Liver (tissue), 3 donors: ENCODE data around the gene COMMD2.

Experiments
- EGR1 ChIP-seq, 2 donors: IDR thresholded peaks; 2 replicates each; pipeline ENCODE4 v1.6.1; 2016 to 2018; ENCODE audit warnings: antibody characterized with exemption in 2 of 2, low read depth in 2 of 2
- RAD21 ChIP-seq, 2 donors: IDR thresholded peaks; 2 replicates each; pipeline ENCODE4 v1.6.1; 2016; ENCODE audit warnings: antibody characterized with exemption in 2 of 2, mild to moderate bottlenecking in 2 of 2
- TF ChIP-seq, protein P1 (sequence below): fragments of 150-350 bp; IDR thresholded peaks from 2 replicates; pipeline ENCODE4 v1.5.1; 2017; ENCODE audit warnings: improper control_type of control experiment, low read depth, low read length; ENCODE audit not compliant: missing input control
- TF ChIP-seq, protein P2 (sequence below): IDR thresholded peaks from 2 replicates; pipeline ENCODE4 v1.6.1; 2016; ENCODE audit warnings: antibody characterized with exemption, mild to moderate bottlenecking
- donor health status: healthy.
- donor health status: healthy.

DNA sequence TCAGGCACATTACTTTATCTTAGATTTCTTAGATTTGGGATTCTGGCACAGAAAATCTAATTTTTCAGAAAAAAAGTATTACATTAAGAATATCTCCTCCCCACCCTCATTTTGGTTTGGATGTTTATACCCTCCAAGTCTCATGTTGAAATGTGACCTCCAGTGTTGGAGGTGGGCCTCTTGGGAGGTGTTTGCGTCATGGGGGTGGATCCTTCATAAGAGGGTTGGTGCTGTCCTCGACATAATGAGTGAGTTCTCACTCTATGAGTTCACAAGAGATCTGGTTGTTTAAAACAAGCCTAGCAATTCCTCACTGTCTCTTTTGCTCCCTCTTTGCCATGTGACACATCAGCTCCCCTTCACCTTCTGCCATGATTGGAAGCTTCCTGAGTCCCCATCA lies 48.8 kb downstream of the COMMD2 start:
- TF ChIP-seq, protein P1, sequence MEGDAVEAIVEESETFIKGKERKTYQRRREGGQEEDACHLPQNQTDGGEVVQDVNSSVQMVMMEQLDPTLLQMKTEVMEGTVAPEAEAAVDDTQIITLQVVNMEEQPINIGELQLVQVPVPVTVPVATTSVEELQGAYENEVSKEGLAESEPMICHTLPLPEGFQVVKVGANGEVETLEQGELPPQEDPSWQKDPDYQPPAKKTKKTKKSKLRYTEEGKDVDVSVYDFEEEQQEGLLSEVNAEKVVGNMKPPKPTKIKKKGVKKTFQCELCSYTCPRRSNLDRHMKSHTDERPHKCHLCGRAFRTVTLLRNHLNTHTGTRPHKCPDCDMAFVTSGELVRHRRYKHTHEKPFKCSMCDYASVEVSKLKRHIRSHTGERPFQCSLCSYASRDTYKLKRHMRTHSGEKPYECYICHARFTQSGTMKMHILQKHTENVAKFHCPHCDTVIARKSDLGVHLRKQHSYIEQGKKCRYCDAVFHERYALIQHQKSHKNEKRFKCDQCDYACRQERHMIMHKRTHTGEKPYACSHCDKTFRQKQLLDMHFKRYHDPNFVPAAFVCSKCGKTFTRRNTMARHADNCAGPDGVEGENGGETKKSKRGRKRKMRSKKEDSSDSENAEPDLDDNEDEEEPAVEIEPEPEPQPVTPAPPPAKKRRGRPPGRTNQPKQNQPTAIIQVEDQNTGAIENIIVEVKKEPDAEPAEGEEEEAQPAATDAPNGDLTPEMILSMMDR, result no peak
- TF ChIP-seq, protein P2, sequence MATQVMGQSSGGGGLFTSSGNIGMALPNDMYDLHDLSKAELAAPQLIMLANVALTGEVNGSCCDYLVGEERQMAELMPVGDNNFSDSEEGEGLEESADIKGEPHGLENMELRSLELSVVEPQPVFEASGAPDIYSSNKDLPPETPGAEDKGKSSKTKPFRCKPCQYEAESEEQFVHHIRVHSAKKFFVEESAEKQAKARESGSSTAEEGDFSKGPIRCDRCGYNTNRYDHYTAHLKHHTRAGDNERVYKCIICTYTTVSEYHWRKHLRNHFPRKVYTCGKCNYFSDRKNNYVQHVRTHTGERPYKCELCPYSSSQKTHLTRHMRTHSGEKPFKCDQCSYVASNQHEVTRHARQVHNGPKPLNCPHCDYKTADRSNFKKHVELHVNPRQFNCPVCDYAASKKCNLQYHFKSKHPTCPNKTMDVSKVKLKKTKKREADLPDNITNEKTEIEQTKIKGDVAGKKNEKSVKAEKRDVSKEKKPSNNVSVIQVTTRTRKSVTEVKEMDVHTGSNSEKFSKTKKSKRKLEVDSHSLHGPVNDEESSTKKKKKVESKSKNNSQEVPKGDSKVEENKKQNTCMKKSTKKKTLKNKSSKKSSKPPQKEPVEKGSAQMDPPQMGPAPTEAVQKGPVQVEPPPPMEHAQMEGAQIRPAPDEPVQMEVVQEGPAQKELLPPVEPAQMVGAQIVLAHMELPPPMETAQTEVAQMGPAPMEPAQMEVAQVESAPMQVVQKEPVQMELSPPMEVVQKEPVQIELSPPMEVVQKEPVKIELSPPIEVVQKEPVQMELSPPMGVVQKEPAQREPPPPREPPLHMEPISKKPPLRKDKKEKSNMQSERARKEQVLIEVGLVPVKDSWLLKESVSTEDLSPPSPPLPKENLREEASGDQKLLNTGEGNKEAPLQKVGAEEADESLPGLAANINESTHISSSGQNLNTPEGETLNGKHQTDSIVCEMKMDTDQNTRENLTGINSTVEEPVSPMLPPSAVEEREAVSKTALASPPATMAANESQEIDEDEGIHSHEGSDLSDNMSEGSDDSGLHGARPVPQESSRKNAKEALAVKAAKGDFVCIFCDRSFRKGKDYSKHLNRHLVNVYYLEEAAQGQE, result no peak
- no peak for TF ChIP-seq EGR1 (IDR thresholded peaks at IDR 0.05; ENCODE audit: low read depth in 2 of 2)
- no peak for TF ChIP-seq RAD21 (IDR thresholded peaks at IDR 0.05)
